HL-60 (cell line): Measurements from ENCODE around the gene CNGB1.

Experiments used
- CTCF ChIP-seq: IDR thresholded peaks from one replicate; pipeline ENCODE4 v1.5.1; 2011; ENCODE audit warnings: low read length, control low read depth, inconsistent platforms; ENCODE audit not compliant: insufficient read depth
- POLR2AphosphoS5 ChIP-seq: IDR thresholded peaks from 2 replicates; pipeline ENCODE4 v1.6.1; 2012; ENCODE audit warnings: low read depth
- REST ChIP-seq: IDR thresholded peaks from 2 replicates; pipeline ENCODE4 v1.6.1; 2012; ENCODE audit warnings: low read depth; ENCODE audit not compliant: insufficient replicate concordance

- no peak for TF ChIP-seq CTCF
- no peak for TF ChIP-seq POLR2AphosphoS5
- no peak for TF ChIP-seq REST
Observed at GRCh38 chr16:57865746-57866528, 105.0 kb downstream of the CNGB1 start.
